CD4-positive, alpha-beta T cell (primary cell): ENCODE results near the gene LIG4. TPM values are rescaled to one million over a fixed set of nuclear protein-coding genes. Genes with fewer than 3 reads are reported as not detected.

Experiments
- ATAC-seq: fragments of 200-7000 bp; cut with Tn5 transposase; one replicate; pipeline ENCODE4 v1.10.0; 2022; ENCODE audit warnings: mild to moderate bottlenecking; ENCODE audit not compliant: poor library complexity
- CTCF ChIA-PET: fragments of 350-600 bp; sonication (Branson Sonifier 250); formaldehyde crosslinking; loops from one replicate; lab custom pipeline; 2021; ENCODE audit warnings: antibody characterized with exemption, inconsistent platforms; lab: Charles Lee
- POLR2A ChIA-PET: fragments of 350-600 bp; sonication (Branson Sonifier 250); formaldehyde crosslinking; loops from one replicate; lab custom pipeline; 2021; ENCODE audit warnings: antibody characterized with exemption, inconsistent platforms; lab: Charles Lee
- DNase-seq, 14 experiments: peaks; one replicate each; pipeline ENCODE4 v3.0.0-alpha.2; 2013 to 2020; ENCODE audit warnings: mixed read lengths in 2 of 14
- H3K27ac ChIP-seq, 2 donors: one replicate each; pipeline versions ENCODE4 v1.5.1 to v1.7.0; 2013; ENCODE audit warnings: low read length in 2 of 2, low read depth in 1 of 2, mild to moderate bottlenecking in 1 of 2
- H3K27me3 ChIP-seq, 2 experiments: 1 replicate in 1 of 2; 2 replicates in 1 of 2; pipeline versions ENCODE4 v1.6.1 to v1.7.0; 2013; ENCODE audit warnings: low read length in 2 of 2, control low read depth in 1 of 2, mild to moderate bottlenecking in 1 of 2, moderate library complexity in 1 of 2; ENCODE audit not compliant: insufficient read depth in 2 of 2, control insufficient read depth in 1 of 2
- H3K36me3 ChIP-seq: one replicate; pipeline ENCODE4 v1.6.1; 2013; ENCODE audit warnings: low read length, control low read depth; ENCODE audit not compliant: insufficient read depth
- H3K4me1 ChIP-seq: one replicate; pipeline ENCODE4 v1.6.1; 2013; ENCODE audit warnings: low read length, control low read depth; ENCODE audit not compliant: insufficient read depth
- H3K4me3 ChIP-seq: one replicate; pipeline ENCODE4 v1.5.1; 2013; ENCODE audit warnings: mild to moderate bottlenecking, low read length, moderate library complexity
- H3K9me3 ChIP-seq, 2 experiments: 1 replicate in 1 of 2; 2 replicates in 1 of 2; pipeline versions ENCODE4 v1.6.1 to v1.7.0; 2013; ENCODE audit warnings: low read length in 2 of 2, mild to moderate bottlenecking in 2 of 2, control low read depth in 1 of 2, moderate library complexity in 1 of 2; ENCODE audit not compliant: control insufficient read depth in 1 of 2, insufficient read depth in 1 of 2
- H3K27ac Mint-ChIP-seq: one replicate; pipeline ENCODE4 v1.8.0; 2020; ENCODE audit warnings: mixed read lengths
- H3K27me3 Mint-ChIP-seq: one replicate; pipeline ENCODE4 v1.8.0; 2021; ENCODE audit warnings: mixed read lengths
- H3K36me3 Mint-ChIP-seq: one replicate; pipeline ENCODE4 v1.8.0; 2021; ENCODE audit warnings: low read depth, mixed read lengths
- H3K4me1 Mint-ChIP-seq: one replicate; pipeline ENCODE4 v1.8.0; 2021; ENCODE audit warnings: low read depth, mixed read lengths
- H3K4me3 Mint-ChIP-seq: one replicate; pipeline ENCODE4 v1.8.0; 2020; ENCODE audit warnings: mild to moderate bottlenecking, mixed read lengths
- H3K9me3 Mint-ChIP-seq: one replicate; pipeline ENCODE4 v1.8.0; 2020; ENCODE audit warnings: mixed read lengths
- CTCF ChIP-seq: fragments of 200-600 bp; IDR thresholded peaks from one replicate; pipeline ENCODE4 v1.8.0; 2022; ENCODE audit warnings: antibody characterized with exemption, mild to moderate bottlenecking
- intact Hi-C, 2 experiments: fragments of 100-400 bp; cut with DNase I in 1 of 2; cut with micrococcal nuclease in 1 of 2; formaldehyde crosslinking; loops; one replicate each; pipeline versions ENCODE4 v1.15.1 to v1.9.0; 2023 to 2025; cut with DNase I, micrococcal nuclease
- total RNA-seq, 174 experiments: library from RNA in 2 of 174; stranded (reverse) in 2 of 174; gene quantifications; one replicate each; pipeline ENCODE4 v1.2.3 and lab custom pipeline; 2021 to 2026

The LIG4 gene
- total RNA-seq, 2 experiments from 2014 or later = 1.5 to 1.6 TPM

- no peaks in the 10 kb centered on the region for H3K36me3 Mint-ChIP-seq
- no peak overlapping the region for H3K4me3 ChIP-seq
- no peak for TF ChIP-seq CTCF
- H3K9me3 Mint-ChIP-seq = peaks cover 14% of the 10 kb centered on the region
- H3K27ac Mint-ChIP-seq = no peak overlapping the region
- H3K27me3 Mint-ChIP-seq = peaks cover 21% of the 10 kb centered on the region
- no peak overlapping the region for H3K4me3 Mint-ChIP-seq
- H3K4me1 ChIP-seq = no peaks in the 10 kb centered on the region
- ATAC-seq = no peak
- H3K27me3 ChIP-seq = peaks cover 0 to 7% of the 10 kb centered on the region in 2 experiments
- no peaks in the 10 kb centered on the region for H3K36me3 ChIP-seq
- ChIA-PET POLR2A (interaction anchor here (0.6 kb wide), 1 partner anchor 41 kb away, joined by 3 read pairs; no protein-coding TSS in a partner anchor), CTCF (no interaction called here)
- no peak for DNase-seq
- intact Hi-C loops = no loop called here
- peaks cover 12 to 18% of the 10 kb centered on the region in 2 experiments for H3K9me3 ChIP-seq
- H3K4me1 Mint-ChIP-seq = no peaks in the 10 kb centered on the region
- no peak overlapping the region for H3K27ac ChIP-seq
Measured at GRCh38 chr13:108190897-108191296, 24.4 kb downstream of the LIG4 start.

- Histone ChIP-seq H3K9me3 (no peaks in the 10 kb centered on the region), H3K4me1 (no peaks in the 10 kb centered on the region), H3K27me3 (no peaks in the 10 kb centered on the region), H3K27ac (no peak overlapping the region), H3K36me3 (no peaks in the 10 kb centered on the region), H3K4me3 (no peak overlapping the region)
- no peaks in the 10 kb centered on the region for H3K36me3 Mint-ChIP-seq
- DNase-seq (no peak), ATAC-seq (no peak)
- H3K27ac Mint-ChIP-seq = no peak overlapping the region
- peaks cover 26% of the 10 kb centered on the region for H3K27me3 Mint-ChIP-seq
- no peak overlapping the region for H3K4me3 Mint-ChIP-seq
- peaks cover 11% of the 10 kb centered on the region for H3K9me3 Mint-ChIP-seq
- intact Hi-C loops = no loop called here
- H3K4me1 Mint-ChIP-seq = no peaks in the 10 kb centered on the region
- TF ChIP-seq CTCF = no peak
- CTCF ChIA-PET = no interaction called here
- POLR2A ChIA-PET = no interaction called here
Measured at GRCh38 chr13:108188260-108188659, 27.1 kb downstream of the LIG4 start.

GRCh38 chr13:108185223-108185622 lies 30.1 kb downstream of the LIG4 start:
- ChIA-PET CTCF (no interaction called here), POLR2A (no interaction called here)
- H3K36me3 ChIP-seq = no peaks in the 10 kb centered on the region
- ATAC-seq (no peak), DNase-seq (no peak)
- TF ChIP-seq CTCF = no peak
- H3K4me3 ChIP-seq = no peak overlapping the region
- Mint-ChIP-seq H3K9me3 (no peaks in the 10 kb centered on the region), H3K27ac (no peak overlapping the region), H3K4me3 (no peak overlapping the region), H3K27me3 (peaks cover 17% of the 10 kb centered on the region), H3K4me1 (no peaks in the 10 kb centered on the region), H3K36me3 (no peaks in the 10 kb centered on the region)
- H3K27ac ChIP-seq = no peak overlapping the region
- no peaks in the 10 kb centered on the region for H3K9me3 ChIP-seq
- H3K4me1 ChIP-seq = no peaks in the 10 kb centered on the region
- H3K27me3 ChIP-seq = no peaks in the 10 kb centered on the region
- intact Hi-C loops = no loop called here
